Gastroesophageal sphincter (tissue), 4 donors: ENCODE measurements around the gene BACH2. TPM values are rescaled to one million over a fixed set of nuclear protein-coding genes. Genes with fewer than 3 reads are reported as not detected.
"Not testable (repeated sequence)": the region's sequence is repeated elsewhere in the genome, so short reads cannot be mapped to it uniquely, and the experiment has no call there.

Experiments
- ATAC-seq: fragments of 150-250 bp; one replicate; pipeline ENCODE4 v1.9.1; 2016; ENCODE audit warnings: mild to moderate bottlenecking, moderate library complexity
- H3K27ac ChIP-seq, 4 donors: fragments of 200-600 bp; sonication (generic) in 3 of 4; 1 replicate in 3 of 4; 2 replicates in 1 of 4; pipeline ENCODE4 v1.5.1; 2016 to 2019
- H3K27me3 ChIP-seq: fragments of 200-600 bp; sonication (generic); one replicate; pipeline ENCODE4 v1.5.1; 2019
- H3K36me3 ChIP-seq, 2 donors: fragments of 200-600 bp; sonication (generic); one replicate each; pipeline ENCODE4 v1.5.1; 2019; ENCODE audit warnings: control low read depth in 1 of 2
- H3K4me1 ChIP-seq, 3 donors: fragments of 200-600 bp; sonication (generic); 1 replicate in 2 of 3; 2 replicates in 1 of 3; pipeline ENCODE4 v1.5.1; 2016 to 2019; ENCODE audit warnings: control low read depth in 2 of 3
- H3K4me3 ChIP-seq, 2 donors: fragments of 200-600 bp; sonication (generic); one replicate each; pipeline ENCODE4 v1.5.1; 2019; ENCODE audit warnings: mild to moderate bottlenecking in 1 of 2, moderate library complexity in 1 of 2
- H3K9me3 ChIP-seq, 3 donors: fragments of 200-600 bp; sonication (generic); one replicate each; pipeline ENCODE4 v1.5.1; 2017 to 2019; ENCODE audit warnings: control low read depth in 2 of 3
- CTCF ChIP-seq, 4 experiments: fragments of 200-600 bp in 2 of 4; fragments of 450-650 bp in 2 of 4; sonication (generic) in 1 of 4; IDR thresholded peaks; one replicate each; pipeline ENCODE4 v1.5.1; 2017 to 2019; ENCODE audit warnings: antibody characterized with exemption in 4 of 4, mild to moderate bottlenecking in 2 of 4, moderate library complexity in 2 of 4
- EP300 ChIP-seq: sonication (generic); formaldehyde crosslinking; IDR thresholded peaks from one replicate; pipeline ENCODE4 v1.6.1; 2017; ENCODE audit warnings: antibody characterized with exemption, mild to moderate bottlenecking
- POLR2A ChIP-seq, 2 donors: fragments of 450-650 bp; IDR thresholded peaks; one replicate each; pipeline ENCODE4 v1.6.1; 2017; ENCODE audit warnings: antibody characterized with exemption in 2 of 2, mild to moderate bottlenecking in 2 of 2, moderate library complexity in 1 of 2
- POLR2AphosphoS5 ChIP-seq: sonication (generic); formaldehyde crosslinking; IDR thresholded peaks from one replicate; pipeline ENCODE4 v1.6.1; 2017; ENCODE audit warnings: antibody characterized with exemption
- WGBS, 2 donors: methylation state at CpG; one replicate each; pipeline ENCODE4 v1.1.5; 2018; ENCODE audit warnings: low coverage in 1 of 2; 5-methylcytosine and 5-hydroxymethylcytosine counted together
- total RNA-seq, 4 donors: library from RNA; depleted of rRNA; stranded (reverse); fragments of >200 nt; gene quantifications; one replicate each; pipeline ENCODE4 v1.1.0, GENCODE V29; 2016

The BACH2 gene
- total RNA-seq, 4 donors from 2014 or later: 3.5 to 10.4 (median 3.9) TPM

- no peak overlapping the region for H3K4me3 ChIP-seq
- TF ChIP-seq POLR2A (IDR thresholded peaks at IDR 0.05) (no peak), CTCF (IDR thresholded peaks at IDR 0.05) (no peak), EP300 (no peak)
- no peaks in the 10 kb centered on the region for H3K27me3 ChIP-seq
- H3K36me3 ChIP-seq: no peaks in the 10 kb centered on the region
- no peak overlapping the region for H3K27ac ChIP-seq
- no peak for ATAC-seq
- peaks cover 0 to 4% (median 0%) of the 10 kb centered on the region in 3 donors for H3K9me3 ChIP-seq
- H3K4me1 ChIP-seq: peaks cover 0 to 12% (median under 1%) of the 10 kb centered on the region in 3 donors
- 71 to 78% methylated on average over 1 to 2 of the region's 2 CpGs for WGBS, 2 donors
These were observed 176.3 kb downstream of the BACH2 start for GRCh38 chr6:90120327-90120726.

GRCh38 chr6:90119618-90120017 lies 177.0 kb downstream of the BACH2 start:
- H3K36me3 ChIP-seq: no peaks in the 10 kb centered on the region
- TF ChIP-seq CTCF (IDR thresholded peaks at IDR 0.05): no peak
- no peak for TF ChIP-seq POLR2A (IDR thresholded peaks at IDR 0.05)
- TF ChIP-seq POLR2AphosphoS5: no peak
- no peak for TF ChIP-seq EP300
- no peak overlapping the region for H3K27ac ChIP-seq
- peaks cover 0 to 5% (median 0%) of the 10 kb centered on the region in 3 donors for H3K4me1 ChIP-seq
- H3K9me3 ChIP-seq: peaks cover 0 to 4% (median 0%) of the 10 kb centered on the region in 3 donors
- ATAC-seq: no peak
- no peak overlapping the region for H3K4me3 ChIP-seq
- WGBS, 2 donors: 67 to 88% methylated on average over 2 to 3 of the region's 3 CpGs
- H3K27me3 ChIP-seq: no peaks in the 10 kb centered on the region

- peaks cover 0 to 11% (median 0%) of the 10 kb centered on the region in 3 donors for H3K9me3 ChIP-seq
- TF ChIP-seq CTCF (IDR thresholded peaks at IDR 0.05): no peak
- no peak for TF ChIP-seq EP300
- no peak for TF ChIP-seq POLR2A (IDR thresholded peaks at IDR 0.05)
- no peak for TF ChIP-seq POLR2AphosphoS5
- H3K4me3 ChIP-seq: no peak overlapping the region
- ATAC-seq: no peak
- no peaks in the 10 kb centered on the region for H3K36me3 ChIP-seq
- no peak overlapping the region for H3K27ac ChIP-seq
- 75 to 76% methylated on average over 2 of the region's 2 CpGs for WGBS, 2 donors
- no peaks in the 10 kb centered on the region for H3K27me3 ChIP-seq
- no peaks in the 10 kb centered on the region for H3K4me1 ChIP-seq
These were observed 178.1 kb downstream of the BACH2 start for GRCh38 chr6:90118581-90118980.

- 95 to 100% methylated on average over 1 of the region's 1 CpG for WGBS, 2 donors
- no peak for ATAC-seq
- TF ChIP-seq POLR2AphosphoS5: no peak
- TF ChIP-seq EP300: no peak
- no peak for TF ChIP-seq CTCF (IDR thresholded peaks at IDR 0.05)
- no peak for TF ChIP-seq POLR2A (IDR thresholded peaks at IDR 0.05)
- Histone ChIP-seq H3K27ac (no peak overlapping the region), H3K9me3 (peaks cover 0 to 16% (median 0%) of the 10 kb centered on the region in 3 donors), H3K4me1 (no peaks in the 10 kb centered on the region), H3K4me3 (no peak overlapping the region), H3K27me3 (no peaks in the 10 kb centered on the region), H3K36me3 (no peaks in the 10 kb centered on the region)
These were observed 178.6 kb downstream of the BACH2 start for GRCh38 chr6:90118069-90118468.

GRCh38 chr6:90116126-90116525 lies 180.5 kb downstream of the BACH2 start:
- H3K9me3 ChIP-seq: peaks cover 0 to 21% (median 0%) of the 10 kb centered on the region in 3 donors
- WGBS, 2 donors: 81 to 92% methylated on average over 2 to 3 of the region's 3 CpGs
- not testable (repeated sequence) for H3K36me3 ChIP-seq, H3K27ac ChIP-seq, ATAC-seq, H3K4me3 ChIP-seq, H3K4me1 ChIP-seq, H3K27me3 ChIP-seq
